NB4 (cell line): ENCODE measurements around the gene ZNF692.

Source experiments
- CTCF ChIP-seq: IDR thresholded peaks from one replicate; pipeline ENCODE4 v1.5.1; 2012; ENCODE audit warnings: low read depth, low read length
- MAX ChIP-seq: IDR thresholded peaks from 2 replicates; pipeline ENCODE4 v1.6.1; 2011; ENCODE audit warnings: low read depth, low read length
- POLR2A ChIP-seq: IDR thresholded peaks from 2 replicates; pipeline ENCODE4 v1.6.1; 2011; ENCODE audit warnings: mild to moderate bottlenecking; ENCODE audit not compliant: insufficient read length; ENCODE audit errors: extremely low read depth

GRCh38 chr1:248850124-248850523, 8.8 kb downstream of the ZNF692 start:
- TF ChIP-seq MAX, result no peak
- no peak for TF ChIP-seq POLR2A
- TF ChIP-seq CTCF, result no peak
